CD8-positive, alpha-beta memory T cell (primary cell): ENCODE results near the gene MMAA. TPM values are rescaled to one million over a fixed set of nuclear protein-coding genes. Genes with fewer than 3 reads are reported as not detected.

Source experiments
- CTCF ChIA-PET: fragments of 350-600 bp; sonication (Branson Sonifier 250); formaldehyde crosslinking; loops from one replicate; lab custom pipeline; 2021; ENCODE audit warnings: antibody characterized with exemption; lab: Charles Lee
- POLR2A ChIA-PET: fragments of 350-600 bp; sonication (Branson Sonifier 250); formaldehyde crosslinking; loops from one replicate; lab custom pipeline; 2021; ENCODE audit warnings: antibody characterized with exemption; lab: Charles Lee
- DNase-seq, 5 donors: peaks; one replicate each; pipeline versions ENCODE4 v3.0.0 to v3.0.0-alpha.2; 2020 to 2022; ENCODE audit warnings: mixed read lengths in 1 of 5
- H3K27ac ChIP-seq: one replicate; pipeline ENCODE4 v1.7.0; 2013; ENCODE audit warnings: low read depth, mild to moderate bottlenecking, low read length, moderate library complexity
- H3K27me3 ChIP-seq: 2 replicates; pipeline ENCODE4 v1.7.0; 2013; ENCODE audit warnings: low read length, mild to moderate bottlenecking; ENCODE audit not compliant: insufficient read depth, poor library complexity, severe bottlenecking
- H3K36me3 ChIP-seq: 2 replicates; pipeline ENCODE4 v1.7.0; 2013; ENCODE audit warnings: mild to moderate bottlenecking, low read length, moderate library complexity; ENCODE audit not compliant: insufficient read depth
- H3K4me1 ChIP-seq: 2 replicates; pipeline ENCODE4 v1.7.0; 2013; ENCODE audit warnings: mild to moderate bottlenecking, low read length, moderate library complexity; ENCODE audit not compliant: insufficient read depth
- H3K4me3 ChIP-seq: 2 replicates; pipeline ENCODE4 v1.7.0; 2013; ENCODE audit warnings: mild to moderate bottlenecking, low read length
- H3K9me3 ChIP-seq: 2 replicates; pipeline ENCODE4 v1.7.0; 2013; ENCODE audit warnings: mild to moderate bottlenecking, low read length
- H3K27ac Mint-ChIP-seq, 8 donors: one replicate each; pipeline ENCODE4 v1.8.0; 2020 to 2021; ENCODE audit warnings: mixed read lengths in 8 of 8, mild to moderate bottlenecking in 6 of 8, inconsistent platforms in 3 of 8, moderate library complexity in 3 of 8
- H3K27me3 Mint-ChIP-seq, 2 donors: one replicate each; pipeline ENCODE4 v1.8.0; 2020 to 2021; ENCODE audit warnings: mixed read lengths in 2 of 2, mild to moderate bottlenecking in 1 of 2, moderate library complexity in 1 of 2
- H3K36me3 Mint-ChIP-seq, 3 donors: one replicate each; pipeline ENCODE4 v1.8.0; 2020 to 2021; ENCODE audit warnings: mixed read lengths in 3 of 3, inconsistent platforms in 1 of 3, mild to moderate bottlenecking in 1 of 3
- H3K4me1 Mint-ChIP-seq, 3 donors: one replicate each; pipeline ENCODE4 v1.8.0; 2020 to 2021; ENCODE audit warnings: mixed read lengths in 3 of 3, inconsistent platforms in 1 of 3, mild to moderate bottlenecking in 1 of 3
- H3K4me3 Mint-ChIP-seq, 7 donors: one replicate each; pipeline ENCODE4 v1.8.0; 2020 to 2021; ENCODE audit warnings: mixed read lengths in 7 of 7, mild to moderate bottlenecking in 6 of 7, moderate library complexity in 4 of 7, inconsistent platforms in 2 of 7
- H3K9me3 Mint-ChIP-seq, 5 donors: one replicate each; pipeline ENCODE4 v1.8.0; 2020 to 2022; ENCODE audit warnings: mixed read lengths in 5 of 5, mild to moderate bottlenecking in 3 of 5, moderate library complexity in 2 of 5, inconsistent platforms in 1 of 5
- polyA plus RNA-seq: library from polyadenylated mRNA; unstranded; fragments of 300-500 nt; fragmentation: Illumina TruSeq; gene quantifications from one replicate; pipeline ENCODE4 v1.2.3, GENCODE V29; 2021
- total RNA-seq, 2 experiments: library from RNA; stranded (reverse); gene quantifications; one replicate each; pipeline ENCODE4 v1.2.3, GENCODE V29; 2021

Gene MMAA
- total and polyA plus RNA-seq, 3 experiments from 2014 or later, result 7.2 to 14.9 (median 13.1) TPM

DNA sequence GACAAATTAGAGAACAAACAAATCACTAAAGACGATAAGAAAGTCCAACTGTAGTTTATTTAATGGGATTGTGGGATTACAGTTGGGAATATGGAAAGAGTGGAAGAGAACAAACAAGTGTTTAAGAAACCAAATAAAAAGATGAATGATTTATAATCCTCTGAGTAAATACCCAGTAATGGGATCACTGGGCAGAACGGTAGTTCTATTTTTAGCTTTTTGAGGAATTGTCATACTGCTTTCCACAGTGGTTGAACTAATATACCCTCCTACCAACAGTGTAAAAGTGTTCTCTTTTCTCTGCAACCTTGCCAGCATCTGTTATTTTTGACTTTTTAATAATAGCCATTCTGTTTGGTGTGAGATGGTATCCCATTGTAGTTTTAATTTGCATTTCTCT lies 75.7 kb downstream of the MMAA start:
- Mint-ChIP-seq H3K4me1 (no peaks in the 10 kb centered on the region), H3K36me3 (no peaks in the 10 kb centered on the region), H3K27ac (no peak overlapping the region), H3K27me3 (peaks cover 0 to 5% of the 10 kb centered on the region in 2 donors), H3K9me3 (peaks cover 0 to 6% (median 2%) of the 10 kb centered on the region in 5 donors), H3K4me3 (no peak overlapping the region)
- POLR2A ChIA-PET, result no interaction called here
- H3K9me3 ChIP-seq, result no peaks in the 10 kb centered on the region
- H3K4me1 ChIP-seq, result no peaks in the 10 kb centered on the region
- DNase-seq, result no peak
- H3K27ac ChIP-seq, result no peak overlapping the region
- no peak overlapping the region for H3K4me3 ChIP-seq
- CTCF ChIA-PET, result no interaction called here
- H3K36me3 ChIP-seq, result no peaks in the 10 kb centered on the region
- H3K27me3 ChIP-seq, result no peaks in the 10 kb centered on the region

- Histone ChIP-seq H3K27me3 (no peaks in the 10 kb centered on the region), H3K4me1 (no peaks in the 10 kb centered on the region), H3K27ac (no peak overlapping the region), H3K36me3 (no peaks in the 10 kb centered on the region), H3K4me3 (no peak overlapping the region), H3K9me3 (no peaks in the 10 kb centered on the region)
- DNase-seq, result no peak
- Mint-ChIP-seq H3K27ac (no peak overlapping the region), H3K4me3 (no peak overlapping the region), H3K9me3 (peaks cover 0 to 3% (median 0%) of the 10 kb centered on the region in 5 donors), H3K36me3 (no peaks in the 10 kb centered on the region), H3K4me1 (no peaks in the 10 kb centered on the region), H3K27me3 (peaks cover 6 to 8% of the 10 kb centered on the region in 2 donors)
- ChIA-PET POLR2A (no interaction called here), CTCF (no interaction called here)
Measured at GRCh38 chr4:145697332-145697731, 78.1 kb downstream of the MMAA start.

- Mint-ChIP-seq H3K27ac (no peak overlapping the region), H3K9me3 (peaks cover 0 to 3% (median 0%) of the 10 kb centered on the region in 5 donors), H3K27me3 (peaks cover 8% of the 10 kb centered on the region in 2 donors), H3K4me3 (no peak overlapping the region), H3K36me3 (no peaks in the 10 kb centered on the region), H3K4me1 (no peaks in the 10 kb centered on the region)
- ChIA-PET POLR2A (no interaction called here), CTCF (no interaction called here)
- no peaks in the 10 kb centered on the region for H3K36me3 ChIP-seq
- no peaks in the 10 kb centered on the region for H3K4me1 ChIP-seq
- H3K27me3 ChIP-seq, result no peaks in the 10 kb centered on the region
- no peak overlapping the region for H3K27ac ChIP-seq
- no peaks in the 10 kb centered on the region for H3K9me3 ChIP-seq
- DNase-seq, result no peak
- no peak overlapping the region for H3K4me3 ChIP-seq
Measured at GRCh38 chr4:145698507-145698906, 79.3 kb downstream of the MMAA start.

GRCh38 chr4:145703850-145704497 lies 84.8 kb downstream of the MMAA start:
- Mint-ChIP-seq H3K4me1 (no peaks in the 10 kb centered on the region), H3K36me3 (no peaks in the 10 kb centered on the region), H3K4me3 (no peak overlapping the region), H3K27ac (no peak overlapping the region), H3K9me3 (peaks cover 0 to 2% (median 0%) of the 10 kb centered on the region in 5 donors), H3K27me3 (peaks cover 6 to 8% of the 10 kb centered on the region in 2 donors)
- Histone ChIP-seq H3K27ac (no peak overlapping the region), H3K27me3 (no peaks in the 10 kb centered on the region), H3K36me3 (no peaks in the 10 kb centered on the region), H3K4me3 (no peak overlapping the region), H3K9me3 (no peaks in the 10 kb centered on the region), H3K4me1 (no peaks in the 10 kb centered on the region)
- ChIA-PET POLR2A (no interaction called here), CTCF (no interaction called here)
- no peak for DNase-seq

- Mint-ChIP-seq H3K4me3 (no peak overlapping the region), H3K27ac (peak overlapping the region in 1 of 8 donors; percentile 39), H3K4me1 (no peaks in the 10 kb centered on the region), H3K27me3 (peaks cover 5% of the 10 kb centered on the region in 2 donors), H3K9me3 (peaks cover 12 to 28% (median 20%) of the 10 kb centered on the region in 5 donors), H3K36me3 (peaks cover 0 to 9% (median 0%) of the 10 kb centered on the region in 3 donors)
- H3K27me3 ChIP-seq, result no peaks in the 10 kb centered on the region
- CTCF ChIA-PET, result no interaction called here
- H3K27ac ChIP-seq, result no peak overlapping the region
- no peaks in the 10 kb centered on the region for H3K36me3 ChIP-seq
- H3K4me1 ChIP-seq, result no peaks in the 10 kb centered on the region
- DNase-seq, result no peak
- no peak overlapping the region for H3K4me3 ChIP-seq
- POLR2A ChIA-PET, result no interaction called here
- no peaks in the 10 kb centered on the region for H3K9me3 ChIP-seq
Measured at GRCh38 chr4:145709336-145709735, 90.2 kb downstream of the MMAA start.

Other genes with a start within 250 kb of the MMAA start
- gene SMAD1, start 137.5 kb upstream of the MMAA start, total RNA-seq, result 1 to 10 TPM; 1.3 to 1.6 TPM
- 0.52 TPM for gene SMAD1, start 137.5 kb upstream of the MMAA start, polyA plus RNA-seq
- not detected for gene C4orf51, start 60.8 kb downstream of the MMAA start, total RNA-seq
- not detected for gene C4orf51, start 60.8 kb downstream of the MMAA start, polyA plus RNA-seq